ENCODE measurements around the gene MIA2.
"Not testable (repeated sequence)": the region's sequence is repeated elsewhere in the genome, so short reads cannot be mapped to it uniquely, and the experiment has no call there.

The MIA2 gene

GRCh38 chr14:39230416-39231035, 3.2 kb upstream of the MIA2 start:
- no peak for DNase-seq

GRCh38 chr14:39231751-39232553, 1.8 kb upstream of the MIA2 start:
- DNase-seq = not testable (repeated sequence)

GRCh38 chr14:39232554-39233415, 930 bp upstream of the MIA2 start:
- no peak for DNase-seq

- DNase-seq = not testable (repeated sequence)
These were observed 1.3 kb downstream of the MIA2 start for GRCh38 chr14:39234986-39235385.

- DNase-seq = not testable (repeated sequence)
These were observed 1.8 kb downstream of the MIA2 start for GRCh38 chr14:39235466-39235865.

- no peak for DNase-seq
These were observed 7.1 kb downstream of the MIA2 start for GRCh38 chr14:39240769-39241168.

- no peak for DNase-seq
These were observed 7.9 kb downstream of the MIA2 start for GRCh38 chr14:39241637-39242036.

- DNase-seq = no peak
These were observed 10.1 kb downstream of the MIA2 start for GRCh38 chr14:39243831-39244230.

GRCh38 chr14:39246618-39247017, 12.9 kb downstream of the MIA2 start:
- no peak for DNase-seq

GRCh38 chr14:39247256-39247655, 13.5 kb downstream of the MIA2 start:
- no peak for DNase-seq

- no peak for DNase-seq
These were observed 17.8 kb downstream of the MIA2 start for GRCh38 chr14:39251547-39251946.

- not testable (repeated sequence) for DNase-seq
These were observed 23.7 kb downstream of the MIA2 start for GRCh38 chr14:39257388-39257787.

GRCh38 chr14:39258782-39259545, 25.2 kb downstream of the MIA2 start:
- DNase-seq = no peak

- DNase-seq = not testable (repeated sequence)
These were observed 26.4 kb downstream of the MIA2 start for GRCh38 chr14:39260161-39260560.

GRCh38 chr14:39262214-39262613, 28.5 kb downstream of the MIA2 start:
- not testable (repeated sequence) for DNase-seq

- no peak for DNase-seq
These were observed 30.3 kb downstream of the MIA2 start for GRCh38 chr14:39264057-39264456.

- no peak for DNase-seq
These were observed 30.8 kb downstream of the MIA2 start for GRCh38 chr14:39264558-39264957.

GRCh38 chr14:39265033-39265432, 31.3 kb downstream of the MIA2 start:
- DNase-seq = no peak

GRCh38 chr14:39265806-39266524, 32.2 kb downstream of the MIA2 start:
- DNase-seq = no peak

- no peak for DNase-seq
These were observed 32.8 kb downstream of the MIA2 start for GRCh38 chr14:39266525-39266870.

GRCh38 chr14:39266871-39267607, 33.3 kb downstream of the MIA2 start:
- DNase-seq = peak; percentile 74
